GM21528 (cell line): ENCODE measurements around the gene PCDHA9.
"Not testable (repeated sequence)": the region's sequence is repeated elsewhere in the genome, so short reads cannot be mapped to it uniquely, and the experiment has no call there.

Source experiments
- ATAC-seq: cut with Tn5 transposase; IDR thresholded peaks from one replicate; pipeline ENCODE4 v1.9.1; 2021; ENCODE audit warnings: mild to moderate bottlenecking, moderate library complexity; ENCODE audit not compliant: unreplicated experiment, low FRiP score

The PCDHA9 gene

GRCh38 chr5:140875085-140876065 is 27.2 kb downstream of the PCDHA9 start, which contains the start of gene PCDHA12:
Gene PCDHA12, plus strand, starts transcription at chr5:140875308. Its CDS starts 165 bp downstream, at chr5:140875473.
- ATAC-seq, result no peak

GRCh38 chr5:140876541-140877261 is 28.5 kb downstream of the PCDHA9 start:
- not testable (repeated sequence) for ATAC-seq

GRCh38 chr5:140877262-140877581 is 29.0 kb downstream of the PCDHA9 start:
- ATAC-seq, result no peak

GRCh38 chr5:140881889-140882590 is 33.9 kb downstream of the PCDHA9 start, which contains the start of gene PCDHA13:
Gene PCDHA13, plus strand, starts transcription at chr5:140882124. Its CDS starts 145 bp downstream, at chr5:140882269.
- ATAC-seq, result no peak

DNA sequence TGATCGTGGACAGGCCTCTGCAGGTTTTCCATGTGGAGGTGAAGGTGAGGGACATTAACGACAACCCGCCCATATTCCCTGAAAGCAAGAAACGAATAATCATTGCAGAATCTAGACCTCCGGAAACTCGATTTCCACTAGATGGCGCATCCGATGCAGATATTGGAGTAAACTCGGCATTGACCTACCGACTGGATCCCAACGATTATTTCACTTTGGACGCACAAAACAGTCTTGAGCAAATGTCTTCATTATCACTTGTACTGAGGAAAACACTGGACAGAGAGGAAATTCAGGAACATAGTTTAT is 34.4 kb downstream of the PCDHA9 start:
- ATAC-seq, result no peak

- ATAC-seq, result no peak
Measured at GRCh38 chr5:140883373-140883772, 35.2 kb downstream of the PCDHA9 start.

DNA sequence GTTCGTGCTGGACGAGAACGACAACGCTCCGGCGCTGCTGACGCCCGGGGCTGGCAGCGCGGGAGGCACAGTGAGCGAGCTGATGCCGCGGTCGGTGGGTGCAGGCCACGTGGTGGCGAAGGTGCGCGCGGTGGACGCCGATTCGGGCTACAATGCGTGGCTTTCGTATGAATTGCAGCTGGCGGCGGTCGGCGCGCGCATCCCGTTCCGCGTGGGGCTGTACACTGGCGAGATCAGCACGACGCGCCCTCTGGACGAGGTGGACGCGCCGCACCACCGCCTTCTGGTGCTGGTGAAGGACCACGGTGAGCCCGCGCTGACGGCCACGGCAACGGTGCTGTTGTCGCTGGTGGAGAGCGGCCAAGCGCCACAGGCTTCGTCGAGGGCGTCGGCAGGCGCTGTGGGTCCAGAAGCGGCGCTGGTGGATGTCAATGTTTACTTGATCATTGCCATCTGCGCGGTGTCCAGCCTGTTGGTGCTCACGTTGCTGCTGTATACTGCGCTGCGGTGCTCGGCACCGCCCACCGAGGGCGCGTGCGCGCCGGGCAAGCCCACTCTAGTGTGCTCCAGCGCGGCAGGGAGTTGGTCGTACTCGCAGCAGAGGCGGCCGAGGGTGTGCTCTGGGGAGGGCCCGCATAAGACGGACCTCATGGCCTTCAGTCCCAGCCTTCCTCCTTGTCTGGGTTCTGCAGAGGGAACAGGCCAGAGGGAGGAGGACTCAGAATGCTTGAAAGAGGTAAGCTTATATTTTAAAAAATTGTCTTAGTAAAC is 35.9 kb downstream of the PCDHA9 start:
- no peak for ATAC-seq
